HL-60 (cell line): ENCODE results near the gene ZFYVE28.

ENCODE experiments used
- DNase-seq, 2 experiments: peaks; one replicate each; pipeline ENCODE4 v3.0.0-alpha.2; 2010 to 2020; ENCODE audit warnings: low read depth in 1 of 2, low spot score in 1 of 2
- H3K27ac ChIP-seq: fragments of 250-450 bp; sonication (Bioruptor Pico); replicated peaks from 2 replicates; pipeline ENCODE4 v1.5.1; 2020; ENCODE audit warnings: mild to moderate bottlenecking, moderate library complexity
- H3K27me3 ChIP-seq: fragments of 250-450 bp; sonication (Bioruptor Pico); 2 replicates; pipeline ENCODE4 v1.5.1; 2021; ENCODE audit warnings: mild to moderate bottlenecking, moderate library complexity; ENCODE audit not compliant: insufficient read depth, poor library complexity, severe bottlenecking
- H3K4me3 ChIP-seq: replicated peaks from 2 replicates; pipeline ENCODE4 v1.5.1; 2011; ENCODE audit warnings: mild to moderate bottlenecking, control low read depth, low read length; ENCODE audit not compliant: insufficient read depth
- GABPA ChIP-seq: IDR thresholded peaks from 2 replicates; pipeline ENCODE4 v1.6.1; 2012; ENCODE audit warnings: low read depth
- POLR2AphosphoS5 ChIP-seq: IDR thresholded peaks from 2 replicates; pipeline ENCODE4 v1.6.1; 2012; ENCODE audit warnings: low read depth
- REST ChIP-seq: IDR thresholded peaks from 2 replicates; pipeline ENCODE4 v1.6.1; 2012; ENCODE audit warnings: low read depth; ENCODE audit not compliant: insufficient replicate concordance
- SPI1 ChIP-seq: IDR thresholded peaks from 2 replicates; pipeline ENCODE4 v1.6.1; 2012; ENCODE audit warnings: low read depth, mild to moderate bottlenecking, borderline replicate concordance
- TF ChIP-seq, protein P1 (sequence below): IDR thresholded peaks from one replicate; pipeline ENCODE4 v1.5.1; 2011; ENCODE audit warnings: low read length, control low read depth, inconsistent platforms; ENCODE audit not compliant: insufficient read depth

Gene ZFYVE28

GRCh38 chr4:2365054-2365912, 53.2 kb downstream of the ZFYVE28 start:
- no peak for TF ChIP-seq SPI1
- no peak for TF ChIP-seq REST
- TF ChIP-seq, protein P1, sequence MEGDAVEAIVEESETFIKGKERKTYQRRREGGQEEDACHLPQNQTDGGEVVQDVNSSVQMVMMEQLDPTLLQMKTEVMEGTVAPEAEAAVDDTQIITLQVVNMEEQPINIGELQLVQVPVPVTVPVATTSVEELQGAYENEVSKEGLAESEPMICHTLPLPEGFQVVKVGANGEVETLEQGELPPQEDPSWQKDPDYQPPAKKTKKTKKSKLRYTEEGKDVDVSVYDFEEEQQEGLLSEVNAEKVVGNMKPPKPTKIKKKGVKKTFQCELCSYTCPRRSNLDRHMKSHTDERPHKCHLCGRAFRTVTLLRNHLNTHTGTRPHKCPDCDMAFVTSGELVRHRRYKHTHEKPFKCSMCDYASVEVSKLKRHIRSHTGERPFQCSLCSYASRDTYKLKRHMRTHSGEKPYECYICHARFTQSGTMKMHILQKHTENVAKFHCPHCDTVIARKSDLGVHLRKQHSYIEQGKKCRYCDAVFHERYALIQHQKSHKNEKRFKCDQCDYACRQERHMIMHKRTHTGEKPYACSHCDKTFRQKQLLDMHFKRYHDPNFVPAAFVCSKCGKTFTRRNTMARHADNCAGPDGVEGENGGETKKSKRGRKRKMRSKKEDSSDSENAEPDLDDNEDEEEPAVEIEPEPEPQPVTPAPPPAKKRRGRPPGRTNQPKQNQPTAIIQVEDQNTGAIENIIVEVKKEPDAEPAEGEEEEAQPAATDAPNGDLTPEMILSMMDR, result no peak
- TF ChIP-seq GABPA, result no peak
- no peak for TF ChIP-seq POLR2AphosphoS5
- no peak for DNase-seq
- H3K4me3 ChIP-seq, result no peak overlapping the region
- H3K27me3 ChIP-seq, result no peaks in the 10 kb centered on the region
- no peak overlapping the region for H3K27ac ChIP-seq

- H3K27me3 ChIP-seq, result no peaks in the 10 kb centered on the region
- no peak overlapping the region for H3K4me3 ChIP-seq
- H3K27ac ChIP-seq, result no peak overlapping the region
- TF ChIP-seq POLR2AphosphoS5 (no peak), SPI1 (no peak)
- TF ChIP-seq, protein P1, result no peak
- DNase-seq, result no peak
Measured at GRCh38 chr4:2364654-2365053, 53.8 kb downstream of the ZFYVE28 start.

DNA sequence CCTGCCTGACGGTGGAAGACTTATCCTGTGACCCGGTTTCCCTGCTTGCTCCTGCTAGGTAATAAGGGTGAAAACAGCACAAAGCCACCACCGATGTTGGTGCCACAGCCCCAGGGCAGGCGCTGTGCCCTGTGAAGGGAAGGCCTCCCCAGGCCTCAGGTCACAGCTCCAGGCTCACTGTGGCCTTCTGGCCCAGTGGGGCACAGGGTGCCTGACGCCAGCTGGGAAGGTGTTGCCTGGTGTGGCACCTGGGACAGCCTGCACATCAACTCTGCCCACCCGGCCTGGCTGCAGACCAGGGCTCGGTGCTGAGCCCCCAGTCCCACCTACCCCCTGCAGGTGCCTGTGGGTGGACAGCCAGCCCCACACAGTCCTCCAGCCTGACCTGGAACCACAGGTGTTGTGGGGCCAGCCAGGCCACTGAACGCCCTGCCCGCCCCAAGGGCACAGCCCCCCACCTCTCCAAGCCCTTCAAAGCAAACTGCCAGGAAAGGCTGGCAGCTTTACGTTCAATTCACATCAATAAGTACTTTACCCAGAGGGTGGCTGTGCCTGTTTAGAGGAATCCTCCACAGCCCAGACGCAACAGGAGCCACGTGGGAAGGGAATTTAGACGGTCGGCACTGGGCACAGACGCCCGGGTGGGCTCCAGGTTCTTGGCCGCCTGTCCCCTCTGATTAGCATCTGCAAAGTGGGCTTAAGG, 54.3 kb downstream of the ZFYVE28 start:
- no peak for DNase-seq
- H3K27ac ChIP-seq, result no peak overlapping the region
- H3K4me3 ChIP-seq, result no peak overlapping the region
- H3K27me3 ChIP-seq, result no peaks in the 10 kb centered on the region
- TF ChIP-seq, protein P1, result no peak
- no peak for TF ChIP-seq REST
- TF ChIP-seq SPI1, result no peak
- no peak for TF ChIP-seq GABPA
- no peak for TF ChIP-seq POLR2AphosphoS5
